ENCODE measurements around the gene CACNG3.

DNA sequence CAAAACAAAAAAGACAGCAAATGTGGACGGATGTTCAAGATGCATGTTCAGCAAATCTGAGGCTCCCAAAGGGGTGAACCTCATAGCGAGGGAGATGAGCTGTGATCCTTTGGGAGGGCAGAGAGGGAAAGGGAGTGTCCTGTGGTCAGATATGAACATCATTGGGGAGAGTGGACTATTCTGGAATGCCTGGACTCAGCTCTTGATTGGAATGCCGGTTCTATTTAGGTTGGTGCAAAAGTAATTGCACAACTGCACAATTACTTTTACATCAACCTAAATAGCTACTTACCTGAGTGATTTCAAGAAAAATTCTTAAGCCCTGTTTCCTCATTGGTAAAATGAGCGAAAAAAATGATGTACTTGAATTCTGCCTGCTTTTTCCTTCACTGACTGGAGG lies 89.6 kb downstream of the CACNG3 start:
- TF ChIP-seq, protein P1, sequence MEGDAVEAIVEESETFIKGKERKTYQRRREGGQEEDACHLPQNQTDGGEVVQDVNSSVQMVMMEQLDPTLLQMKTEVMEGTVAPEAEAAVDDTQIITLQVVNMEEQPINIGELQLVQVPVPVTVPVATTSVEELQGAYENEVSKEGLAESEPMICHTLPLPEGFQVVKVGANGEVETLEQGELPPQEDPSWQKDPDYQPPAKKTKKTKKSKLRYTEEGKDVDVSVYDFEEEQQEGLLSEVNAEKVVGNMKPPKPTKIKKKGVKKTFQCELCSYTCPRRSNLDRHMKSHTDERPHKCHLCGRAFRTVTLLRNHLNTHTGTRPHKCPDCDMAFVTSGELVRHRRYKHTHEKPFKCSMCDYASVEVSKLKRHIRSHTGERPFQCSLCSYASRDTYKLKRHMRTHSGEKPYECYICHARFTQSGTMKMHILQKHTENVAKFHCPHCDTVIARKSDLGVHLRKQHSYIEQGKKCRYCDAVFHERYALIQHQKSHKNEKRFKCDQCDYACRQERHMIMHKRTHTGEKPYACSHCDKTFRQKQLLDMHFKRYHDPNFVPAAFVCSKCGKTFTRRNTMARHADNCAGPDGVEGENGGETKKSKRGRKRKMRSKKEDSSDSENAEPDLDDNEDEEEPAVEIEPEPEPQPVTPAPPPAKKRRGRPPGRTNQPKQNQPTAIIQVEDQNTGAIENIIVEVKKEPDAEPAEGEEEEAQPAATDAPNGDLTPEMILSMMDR (conservative IDR thresholded peaks at IDR 0.05): no peak
- TF ChIP-seq EZH2 (IDR thresholded peaks at IDR 0.05; ENCODE audit: low read depth): no peak

Measured in PC-9 (cell line).